Measurements from ENCODE around the gene HAS3.

- TF ChIP-seq CTCF (conservative IDR thresholded peaks at IDR 0.05; ENCODE audit: low read depth, low read length) (no peak), EZH2 (IDR thresholded peaks at IDR 0.05; ENCODE audit: low read length, unreplicated experiment) (no peak), EZH2phosphoT487 (IDR thresholded peaks at IDR 0.05; ENCODE audit: borderline replicate concordance, low read length) (no peak)
These were observed 54.7 kb downstream of the HAS3 start for GRCh38 chr16:69160192-69160591.

Data from PC-3 (cell line).